Transverse colon (tissue), 3 donors: ENCODE data around the gene GPR37L1.

Source experiments
- CTCF ChIP-seq, 5 experiments: fragments of 200-600 bp in 3 of 5; fragments of 450-650 bp in 2 of 5; sonication (generic) in 3 of 5; IDR thresholded peaks; 1 replicate in 2 of 5; 2 replicates in 3 of 5; pipeline ENCODE4 v1.5.1; 2016 to 2017; ENCODE audit warnings: antibody characterized with exemption in 5 of 5, inconsistent platforms in 3 of 5, mild to moderate bottlenecking in 2 of 5, moderate library complexity in 1 of 5
- EP300 ChIP-seq: sonication (generic); formaldehyde crosslinking; IDR thresholded peaks from one replicate; pipeline ENCODE4 v1.6.1; 2017; ENCODE audit warnings: antibody characterized with exemption, low read depth
- POLR2A ChIP-seq: fragments of 450-650 bp; IDR thresholded peaks from one replicate; pipeline ENCODE4 v1.6.1; 2016; ENCODE audit warnings: antibody characterized with exemption, mild to moderate bottlenecking, moderate library complexity

DNA sequence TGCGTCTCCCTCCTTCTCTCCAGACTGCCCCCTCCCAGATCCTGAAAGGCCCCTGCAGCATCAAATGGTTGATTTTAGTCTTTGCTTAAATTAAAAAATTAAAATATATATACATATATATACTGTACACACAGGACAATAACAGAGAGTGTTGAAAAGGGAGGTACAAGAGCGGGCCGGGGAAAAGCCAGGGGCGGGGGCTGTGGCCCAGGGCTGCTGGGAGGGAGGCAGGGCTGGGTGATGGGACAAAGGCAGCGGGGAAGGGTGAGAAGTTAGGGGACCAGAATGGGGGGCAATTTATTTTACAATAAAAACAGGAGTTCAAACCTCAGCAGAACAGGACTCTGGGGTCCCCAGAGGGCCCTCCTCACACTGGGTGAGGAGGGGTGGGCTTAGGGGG lies 11.3 kb downstream of the GPR37L1 start:
- TF ChIP-seq CTCF (IDR thresholded peaks at IDR 0.05) (no peak), POLR2A (no peak), EP300 (no peak)
